Gastrocnemius medialis (tissue), 4 donors: ENCODE results near the gene SP2.

Source experiments
- CTCF ChIP-seq, 5 experiments: fragments of 450-650 bp in 3 of 5; fragments of 200-600 bp in 2 of 5; sonication (generic) in 2 of 5; IDR thresholded peaks in 4 of 5; conservative IDR thresholded peaks in 1 of 5; 1 replicate in 4 of 5; 2 replicates in 1 of 5; pipeline ENCODE4 v1.5.1; 2016 to 2019; ENCODE audit warnings: antibody characterized with exemption in 5 of 5, mild to moderate bottlenecking in 3 of 5, moderate library complexity in 3 of 5
- POLR2A ChIP-seq, 2 donors: fragments of 450-650 bp; IDR thresholded peaks; one replicate each; pipeline ENCODE4 v1.6.1; 2017; ENCODE audit warnings: antibody characterized with exemption in 2 of 2, mild to moderate bottlenecking in 2 of 2, moderate library complexity in 2 of 2

GRCh38 chr17:47968836-47969235, 72.8 kb downstream of the SP2 start:
- TF ChIP-seq CTCF (IDR thresholded peaks at IDR 0.05 in 4 of 5, conservative IDR thresholded peaks at IDR 0.05 in 1 of 5) (no peak), POLR2A (IDR thresholded peaks at IDR 0.05) (no peak)
